Measurements from ENCODE around the gene UBE2E3.

- TF ChIP-seq CTCF (IDR thresholded peaks at IDR 0.05) (no peak), POLR2A (IDR thresholded peaks at IDR 0.05) (no peak)
Observed at GRCh38 chr2:180959787-180960186, 20.6 kb upstream of the UBE2E3 start.

All from esophagus squamous epithelium (tissue), 4 donors.